GM13977 (cell line): ENCODE measurements around the gene HCCS.
A peak's percentile ranks its signal among the peaks of the same experiment; 100 is the strongest.

Experiments used
- DNase-seq: peaks from one replicate; pipeline ENCODE4 v3.0.0; 2012; ENCODE audit warnings: low spot score
- CTCF ChIP-seq: IDR thresholded peaks from 2 replicates; pipeline ENCODE4 v1.5.1; 2012; ENCODE audit warnings: mild to moderate bottlenecking, control low read depth; ENCODE audit not compliant: insufficient read depth; ENCODE audit errors: extremely low read depth, missing control alignments
- in situ Hi-C: fragments of 300-500 bp; cut with MboI; formaldehyde crosslinking; loops from one replicate; pipeline ENCODE4 v1.12.0; 2022; ENCODE audit warnings: low sequenced_read_pairs, low pct_unique_long_range_greater_than_20kb, mixed read lengths, inconsistent platforms; ENCODE audit not compliant: unreplicated experiment

HCCS gene

GRCh38 chrX:11130136-11130535 lies 19.0 kb downstream of the HCCS start:
- in situ Hi-C loops, result loop anchor here (10.0 to 25.0 kb wide), 3 partner anchors 407 to 945 kb away; partner anchors contain the start of gene MSL3
- DNase-seq, result no peak
- TF ChIP-seq CTCF, result no peak

GRCh38 chrX:11131146-11131545 lies 20.0 kb downstream of the HCCS start:
- no peak for DNase-seq
- in situ Hi-C loops, result loop anchor here (10.0 to 25.0 kb wide), 3 partner anchors 406 to 946 kb away; partner anchors contain the start of gene MSL3
- no peak for TF ChIP-seq CTCF

GRCh38 chrX:11135564-11136185 lies 24.5 kb downstream of the HCCS start:
- TF ChIP-seq CTCF, result no peak
- in situ Hi-C loops, result loop anchor here (10.0 to 25.0 kb wide), 3 partner anchors 402 to 951 kb away; partner anchors contain the start of gene MSL3
- no peak for DNase-seq

GRCh38 chrX:11137543-11138139 lies 26.5 kb downstream of the HCCS start:
- peak; percentile 59 for DNase-seq
- in situ Hi-C loops, result loop anchor here (10.0 to 25.0 kb wide), 3 partner anchors 400 to 953 kb away; partner anchors contain the start of gene MSL3
- TF ChIP-seq CTCF, result peak; percentile 55

- no peak for TF ChIP-seq CTCF
- no peak for DNase-seq
- in situ Hi-C loops, result loop anchor here (10.0 to 25.0 kb wide), 3 partner anchors 399 to 954 kb away; partner anchors contain the start of gene MSL3
Measured at GRCh38 chrX:11138498-11139390, 27.6 kb downstream of the HCCS start.
